Stimulated activated CD8-positive, alpha-beta memory T cell treated with anti-CD3 and anti-CD28 coated beads, Interleukin-15, amount 100 ng/mL, for 1 hour (primary cell): Measurements from ENCODE around the gene SYT11.
"Not testable (repeated sequence)": the region's sequence is repeated elsewhere in the genome, so short reads cannot be mapped to it uniquely, and the experiment has no call there.

Source experiments
- DNase-seq: peaks from one replicate; pipeline ENCODE4 v3.0.0-alpha.2; 2020; ENCODE audit warnings: low read depth

Gene SYT11

GRCh38 chr1:155859234-155859829 lies at the start of gene SYT11:
SYT11 (plus strand) TSS chr1:155859567; CDS start chr1:155859762, 195 bp downstream.
- peak; percentile 93 for DNase-seq

GRCh38 chr1:155812878-155813277 lies 46.5 kb upstream of the SYT11 start:
- no peak for DNase-seq

- no peak for DNase-seq
These were observed 45.7 kb upstream of the SYT11 start for GRCh38 chr1:155813672-155814071.

GRCh38 chr1:155816351-155816750 lies 43.0 kb upstream of the SYT11 start:
- DNase-seq, result no peak

- DNase-seq, result no peak
These were observed 31.9 kb upstream of the SYT11 start for GRCh38 chr1:155827450-155827849.

GRCh38 chr1:155831279-155831976 lies 27.9 kb upstream of the SYT11 start:
- no peak for DNase-seq

- DNase-seq, result no peak
These were observed 25.6 kb upstream of the SYT11 start for GRCh38 chr1:155833665-155834295.

- DNase-seq, result no peak
These were observed 25.0 kb upstream of the SYT11 start for GRCh38 chr1:155834296-155834926.

GRCh38 chr1:155834927-155835399 lies 24.4 kb upstream of the SYT11 start:
- DNase-seq, result not testable (repeated sequence)

- DNase-seq, result no peak
These were observed 23.8 kb upstream of the SYT11 start for GRCh38 chr1:155835548-155835947.

- DNase-seq, result no peak
These were observed 19.0 kb upstream of the SYT11 start for GRCh38 chr1:155840386-155840785.

- no peak for DNase-seq
These were observed 14.4 kb upstream of the SYT11 start for GRCh38 chr1:155844860-155845421.

GRCh38 chr1:155847823-155848529 lies 11.4 kb upstream of the SYT11 start:
- no peak for DNase-seq

- DNase-seq, result no peak
These were observed 9.0 kb upstream of the SYT11 start for GRCh38 chr1:155850345-155850744.

- no peak for DNase-seq
These were observed 3.0 kb upstream of the SYT11 start for GRCh38 chr1:155856257-155856974.

- peak; percentile 69 for DNase-seq
These were observed 2.1 kb upstream of the SYT11 start, which contains the start of gene GON4L for GRCh38 chr1:155856975-155857930. GON4L (minus strand) TSS chr1:155857214; CDS start chr1:155853780, 3,434 bp downstream.

- DNase-seq, result no peak
These were observed 550 bp upstream of the SYT11 start for GRCh38 chr1:155858800-155859233.

- DNase-seq, result no peak
These were observed 809 bp downstream of the SYT11 start for GRCh38 chr1:155859881-155860871.
